ENCODE data around the gene CCDC24.

CCDC24 gene

DNA sequence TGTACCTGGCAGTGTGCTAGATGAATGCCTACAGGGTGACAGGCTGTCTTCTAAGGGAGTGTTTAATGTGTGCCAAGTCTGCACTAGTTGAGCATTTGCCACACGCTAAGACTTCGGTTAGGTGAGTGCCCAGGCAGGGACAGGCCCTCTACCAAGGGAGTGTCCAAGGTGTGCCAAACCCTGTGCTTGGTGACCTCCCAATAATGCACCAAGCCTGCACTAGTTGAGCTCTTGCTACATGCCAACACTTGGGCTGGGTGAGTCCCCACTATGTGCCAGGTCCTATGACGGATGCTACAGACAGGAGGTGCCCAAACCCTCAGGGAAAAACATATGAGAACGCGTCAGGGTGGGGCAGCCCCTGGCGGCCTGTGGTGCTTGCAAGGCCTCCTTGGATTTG is 29.1 kb downstream of the CCDC24 start:
- no peak overlapping the region for H3K4me2 ChIP-seq (ENCODE audit: low read depth, low read length, poor library complexity, severe bottlenecking)
- no peaks in the 10 kb centered on the region for H3K36me3 ChIP-seq (ENCODE audit: insufficient read depth, low read length)
- H3K79me2 ChIP-seq (ENCODE audit: insufficient read depth, low read length), result no peaks in the 10 kb centered on the region
- no peak overlapping the region for H3K4me3 ChIP-seq (ENCODE audit: low read length, poor library complexity, severe bottlenecking)
- no peaks in the 10 kb centered on the region for H3K27me3 ChIP-seq (ENCODE audit: insufficient read depth, low read length, poor library complexity, severe bottlenecking)
- TF ChIP-seq, protein P1, sequence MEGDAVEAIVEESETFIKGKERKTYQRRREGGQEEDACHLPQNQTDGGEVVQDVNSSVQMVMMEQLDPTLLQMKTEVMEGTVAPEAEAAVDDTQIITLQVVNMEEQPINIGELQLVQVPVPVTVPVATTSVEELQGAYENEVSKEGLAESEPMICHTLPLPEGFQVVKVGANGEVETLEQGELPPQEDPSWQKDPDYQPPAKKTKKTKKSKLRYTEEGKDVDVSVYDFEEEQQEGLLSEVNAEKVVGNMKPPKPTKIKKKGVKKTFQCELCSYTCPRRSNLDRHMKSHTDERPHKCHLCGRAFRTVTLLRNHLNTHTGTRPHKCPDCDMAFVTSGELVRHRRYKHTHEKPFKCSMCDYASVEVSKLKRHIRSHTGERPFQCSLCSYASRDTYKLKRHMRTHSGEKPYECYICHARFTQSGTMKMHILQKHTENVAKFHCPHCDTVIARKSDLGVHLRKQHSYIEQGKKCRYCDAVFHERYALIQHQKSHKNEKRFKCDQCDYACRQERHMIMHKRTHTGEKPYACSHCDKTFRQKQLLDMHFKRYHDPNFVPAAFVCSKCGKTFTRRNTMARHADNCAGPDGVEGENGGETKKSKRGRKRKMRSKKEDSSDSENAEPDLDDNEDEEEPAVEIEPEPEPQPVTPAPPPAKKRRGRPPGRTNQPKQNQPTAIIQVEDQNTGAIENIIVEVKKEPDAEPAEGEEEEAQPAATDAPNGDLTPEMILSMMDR (conservative IDR thresholded peaks at IDR 0.05; ENCODE audit: low read length), result no peak
- no peak for TF ChIP-seq EZH2phosphoT487 (IDR thresholded peaks at IDR 0.05; ENCODE audit: borderline replicate concordance)
- H3K9ac ChIP-seq (ENCODE audit: low read depth, low read length, poor library complexity, severe bottlenecking), result no peak overlapping the region
- no peaks in the 10 kb centered on the region for H4K20me1 ChIP-seq (ENCODE audit: insufficient read depth, low read length, poor library complexity, severe bottlenecking)
- no peaks in the 10 kb centered on the region for H3K9me3 ChIP-seq (ENCODE audit: insufficient read depth, low read depth, low read length)
- H3K9me2 ChIP-seq (replicated peaks; ENCODE audit: low read depth, low read length), result no peaks in the 10 kb centered on the region
- H3K4me1 ChIP-seq (ENCODE audit: insufficient read depth, low read length, poor library complexity, severe bottlenecking), result no peaks in the 10 kb centered on the region
- no peak overlapping the region for H2AFZ ChIP-seq (ENCODE audit: low read length)
- no peaks in the 10 kb centered on the region for H3F3A ChIP-seq (ENCODE audit: low read depth)

GRCh38 chr1:44021156-44021555 is 29.8 kb downstream of the CCDC24 start:
- H3F3A ChIP-seq (ENCODE audit: low read depth), result no peaks in the 10 kb centered on the region
- H3K4me1 ChIP-seq (ENCODE audit: insufficient read depth, low read length, poor library complexity, severe bottlenecking), result no peaks in the 10 kb centered on the region
- H2AFZ ChIP-seq (ENCODE audit: low read length), result no peak overlapping the region
- H4K20me1 ChIP-seq (ENCODE audit: insufficient read depth, low read length, poor library complexity, severe bottlenecking), result no peaks in the 10 kb centered on the region
- TF ChIP-seq, protein P1 (conservative IDR thresholded peaks at IDR 0.05; ENCODE audit: low read length), result no peak
- TF ChIP-seq EZH2phosphoT487 (IDR thresholded peaks at IDR 0.05; ENCODE audit: borderline replicate concordance), result no peak
- no peaks in the 10 kb centered on the region for H3K36me3 ChIP-seq (ENCODE audit: insufficient read depth, low read length)
- no peak overlapping the region for H3K4me3 ChIP-seq (ENCODE audit: low read length, poor library complexity, severe bottlenecking)
- no peaks in the 10 kb centered on the region for H3K9me3 ChIP-seq (ENCODE audit: insufficient read depth, low read depth, low read length)
- H3K9me2 ChIP-seq (replicated peaks; ENCODE audit: low read depth, low read length), result no peaks in the 10 kb centered on the region
- no peaks in the 10 kb centered on the region for H3K27me3 ChIP-seq (ENCODE audit: insufficient read depth, low read length, poor library complexity, severe bottlenecking)
- no peak overlapping the region for H3K9ac ChIP-seq (ENCODE audit: low read depth, low read length, poor library complexity, severe bottlenecking)
- no peak overlapping the region for H3K4me2 ChIP-seq (ENCODE audit: low read depth, low read length, poor library complexity, severe bottlenecking)
- H3K79me2 ChIP-seq (ENCODE audit: insufficient read depth, low read length), result no peaks in the 10 kb centered on the region

DNA sequence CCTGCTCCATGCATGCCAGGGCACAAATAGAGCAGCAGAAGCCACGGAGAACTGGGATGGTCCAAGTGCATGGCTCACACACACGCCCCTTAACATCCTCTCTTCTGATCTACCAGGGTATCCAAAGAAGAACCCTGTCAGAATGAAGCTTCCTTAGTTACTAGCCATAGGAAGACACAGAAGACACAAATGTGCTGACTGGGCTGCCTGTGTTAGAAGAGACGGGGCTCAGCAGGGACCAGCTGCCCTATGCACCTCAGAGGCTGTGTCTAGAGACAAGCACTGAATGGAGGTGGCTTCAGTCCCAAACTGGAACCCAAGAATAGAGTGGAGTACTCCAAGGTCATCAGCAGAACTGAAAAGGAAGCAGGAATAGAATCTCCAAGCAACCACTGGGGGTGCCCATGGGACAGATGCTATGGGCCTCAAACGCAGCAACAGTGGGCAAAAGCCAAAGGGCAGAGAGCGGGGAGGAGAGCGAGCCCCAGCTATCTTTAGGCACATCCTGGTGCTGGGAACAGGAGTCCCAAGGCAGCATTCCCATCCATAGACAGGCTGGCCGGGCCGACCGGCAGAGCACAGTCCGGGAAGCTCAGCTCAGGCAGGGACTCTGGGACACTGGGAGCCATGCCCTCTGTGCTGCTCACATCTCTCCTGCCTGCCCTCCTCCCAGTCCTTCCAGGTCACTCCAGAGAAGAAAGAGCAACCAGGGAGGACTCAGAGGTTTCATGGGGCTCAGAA is 30.4 kb downstream of the CCDC24 start:
- Histone ChIP-seq H4K20me1 (ENCODE audit: insufficient read depth, low read length, poor library complexity, severe bottlenecking) (no peaks in the 10 kb centered on the region), H3K36me3 (ENCODE audit: insufficient read depth, low read length) (no peaks in the 10 kb centered on the region), H3K4me2 (ENCODE audit: low read depth, low read length, poor library complexity, severe bottlenecking) (no peak overlapping the region), H3F3A (ENCODE audit: low read depth) (no peaks in the 10 kb centered on the region), H3K4me1 (ENCODE audit: insufficient read depth, low read length, poor library complexity, severe bottlenecking) (no peaks in the 10 kb centered on the region), H3K79me2 (ENCODE audit: insufficient read depth, low read length) (no peaks in the 10 kb centered on the region), H3K4me3 (ENCODE audit: low read length, poor library complexity, severe bottlenecking) (no peak overlapping the region), H3K9ac (ENCODE audit: low read depth, low read length, poor library complexity, severe bottlenecking) (no peak overlapping the region), H2AFZ (ENCODE audit: low read length) (no peak overlapping the region), H3K9me2 (replicated peaks; ENCODE audit: low read depth, low read length) (no peaks in the 10 kb centered on the region), H3K9me3 (ENCODE audit: insufficient read depth, low read depth, low read length) (no peaks in the 10 kb centered on the region), H3K27me3 (ENCODE audit: insufficient read depth, low read length, poor library complexity, severe bottlenecking) (no peaks in the 10 kb centered on the region)
- TF ChIP-seq EZH2phosphoT487 (IDR thresholded peaks at IDR 0.05; ENCODE audit: borderline replicate concordance), result no peak
- TF ChIP-seq, protein P1 (conservative IDR thresholded peaks at IDR 0.05; ENCODE audit: low read length), result peak; percentile 35; the same call in 1 of the 2 replicates

All from Loucy (cell line).